SK-N-MC (cell line): ENCODE results near the gene PMPCA.

Experiments
- DNase-seq: peaks from one replicate; pipeline ENCODE4 v3.0.0-alpha.2; 2011; ENCODE audit warnings: low read depth, low spot score
- H3K27ac ChIP-seq: fragments of 200-600 bp; sonication (generic); 2 replicates; pipeline ENCODE4 v1.5.1; 2016; ENCODE audit warnings: mixed run types
- H3K36me3 ChIP-seq: fragments of 200-600 bp; sonication (generic); 2 replicates; pipeline ENCODE4 v1.6.1; 2017; ENCODE audit warnings: antibody characterized with exemption, low read length, mixed read lengths; ENCODE audit not compliant: insufficient read depth
- H3K4me3 ChIP-seq: fragments of 200-600 bp; sonication (generic); 2 replicates; pipeline ENCODE4 v1.5.1; 2016
- H3K9ac ChIP-seq: fragments of 200-600 bp; sonication (generic); 2 replicates; pipeline ENCODE4 v1.8.0; 2017; ENCODE audit warnings: mixed run types, mixed read lengths; ENCODE audit not compliant: insufficient read length
- H3K9me3 ChIP-seq: fragments of 200-600 bp; sonication (generic); 2 replicates; pipeline ENCODE4 v1.6.1; 2017; ENCODE audit warnings: low read depth, mild to moderate bottlenecking, antibody characterized with exemption, low read length, moderate library complexity, mixed read lengths
- EZH2 ChIP-seq: fragments of 200-600 bp; sonication (generic); IDR thresholded peaks from one replicate; pipeline ENCODE4 v1.6.1; 2017; ENCODE audit warnings: antibody characterized with exemption
- FOXP2 ChIP-seq: optimal IDR thresholded peaks from 2 replicates; pipeline ENCODE3; 2011; ENCODE audit warnings: mild to moderate bottlenecking, moderate library complexity; ENCODE audit not compliant: insufficient read depth; ENCODE audit errors: extremely low read length, control extremely low read depth
- POLR2AphosphoS5 ChIP-seq: IDR thresholded peaks from 2 replicates; pipeline ENCODE4 v1.6.1; 2012; ENCODE audit warnings: mild to moderate bottlenecking, low read depth, low read length, borderline replicate concordance

The PMPCA gene

GRCh38 chr9:136385015-136385414 lies 25.4 kb upstream of the PMPCA start:
- DNase-seq, result no peak
- no peak for TF ChIP-seq FOXP2
- TF ChIP-seq EZH2, result no peak
- no peak for TF ChIP-seq POLR2AphosphoS5
- peaks cover 49% of the 10 kb centered on the region for H3K36me3 ChIP-seq
- peak overlapping the region; percentile 32; the same call in 1 of the 2 replicates for H3K27ac ChIP-seq
- no peak overlapping the region for H3K4me3 ChIP-seq
- H3K9ac ChIP-seq, result no peak overlapping the region
- H3K9me3 ChIP-seq, result no peaks in the 10 kb centered on the region

- Histone ChIP-seq H3K4me3 (no peak overlapping the region), H3K9me3 (no peaks in the 10 kb centered on the region), H3K27ac (no peak overlapping the region), H3K9ac (no peak overlapping the region), H3K36me3 (peaks cover 46% of the 10 kb centered on the region)
- TF ChIP-seq FOXP2, result no peak
- DNase-seq, result no peak
Observed at GRCh38 chr9:136386018-136386417, 24.4 kb upstream of the PMPCA start.

GRCh38 chr9:136387217-136387616 lies 23.2 kb upstream of the PMPCA start:
- no peak for DNase-seq
- H3K9me3 ChIP-seq, result no peaks in the 10 kb centered on the region
- no peak overlapping the region for H3K4me3 ChIP-seq
- H3K27ac ChIP-seq, result no peak overlapping the region
- no peak for TF ChIP-seq EZH2
- TF ChIP-seq FOXP2, result no peak
- no peak for TF ChIP-seq POLR2AphosphoS5
- peaks cover 56% of the 10 kb centered on the region for H3K36me3 ChIP-seq
- H3K9ac ChIP-seq, result no peak overlapping the region

DNA sequence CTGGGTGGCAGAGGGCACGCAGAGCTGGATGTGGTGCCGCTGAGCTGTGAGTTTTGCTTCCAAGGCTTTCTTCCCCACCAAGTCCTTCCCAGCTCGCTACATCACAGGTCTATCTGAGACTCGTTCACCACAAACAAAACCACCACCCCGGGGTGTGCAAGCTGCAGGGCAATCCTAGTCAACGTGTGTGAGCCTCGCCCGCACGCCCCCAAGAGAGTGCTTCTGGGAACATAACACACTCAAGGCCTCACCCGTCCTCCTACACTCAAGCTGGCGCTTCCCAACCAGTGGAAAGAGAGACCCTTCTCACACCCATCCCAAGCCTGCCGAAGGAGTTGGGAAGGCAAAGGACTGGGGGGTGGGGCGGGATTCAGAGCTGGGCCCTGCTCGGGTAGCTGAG lies 21.1 kb upstream of the PMPCA start:
- Histone ChIP-seq H3K36me3 (peaks cover 63% of the 10 kb centered on the region), H3K9me3 (no peaks in the 10 kb centered on the region), H3K9ac (no peak overlapping the region), H3K4me3 (no peak overlapping the region), H3K27ac (no peak overlapping the region)
- TF ChIP-seq EZH2 (no peak), POLR2AphosphoS5 (no peak), FOXP2 (no peak)
- no peak for DNase-seq

GRCh38 chr9:136391737-136392537 lies 18.5 kb upstream of the PMPCA start:
- no peak overlapping the region for H3K4me3 ChIP-seq
- H3K36me3 ChIP-seq, result peaks cover 74% of the 10 kb centered on the region
- DNase-seq, result no peak
- H3K9me3 ChIP-seq, result no peaks in the 10 kb centered on the region
- no peak overlapping the region for H3K9ac ChIP-seq
- TF ChIP-seq POLR2AphosphoS5, result no peak
- TF ChIP-seq EZH2, result no peak
- TF ChIP-seq FOXP2, result no peak
- H3K27ac ChIP-seq, result no peak overlapping the region

DNA sequence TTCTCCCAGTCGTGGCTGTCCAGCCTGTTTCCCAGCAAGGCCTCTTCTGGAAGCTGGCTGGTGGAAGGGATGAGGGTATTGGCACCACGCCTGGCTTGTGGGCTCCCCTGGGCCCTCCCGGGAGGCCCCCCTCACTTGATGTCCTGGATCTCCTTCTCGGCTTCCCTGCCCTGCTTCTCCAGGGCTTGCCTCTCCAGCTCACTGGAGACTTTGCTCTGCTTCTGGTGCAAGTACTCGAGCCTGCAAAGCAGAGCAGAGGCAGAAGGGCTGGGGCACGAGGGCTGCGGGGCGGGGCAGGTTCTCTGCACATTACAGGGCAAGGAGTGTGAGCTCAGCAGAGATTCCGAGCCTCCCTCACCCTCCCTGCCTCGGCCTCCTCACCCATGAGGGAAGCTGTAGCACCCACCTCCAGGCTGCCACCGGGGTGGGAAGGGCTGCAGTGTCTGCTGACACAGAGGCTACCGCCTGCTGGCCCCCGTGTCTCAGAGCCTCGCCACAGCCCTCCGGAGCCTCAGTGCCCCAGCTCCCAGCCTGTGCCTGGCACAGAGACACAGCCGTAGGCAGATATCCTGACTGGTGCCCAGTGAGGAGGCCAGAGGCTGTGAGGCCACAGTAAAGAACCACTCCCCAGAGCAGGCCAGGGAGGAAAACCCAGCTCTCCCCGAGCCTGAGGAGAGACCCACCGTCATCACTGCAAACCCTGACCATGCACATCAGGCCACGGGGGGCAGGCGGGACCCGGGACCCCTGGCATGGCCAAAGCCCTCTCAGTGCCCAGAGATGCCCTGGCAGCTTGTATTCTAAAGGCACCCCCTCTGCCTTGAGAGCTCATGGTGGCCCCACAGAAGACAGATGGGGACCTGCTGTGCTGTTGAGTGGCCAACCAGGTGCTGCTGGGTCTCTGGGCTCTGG lies 17.7 kb upstream of the PMPCA start:
- Histone ChIP-seq H3K27ac (no peak overlapping the region), H3K36me3 (peaks cover 69% of the 10 kb centered on the region), H3K9me3 (no peaks in the 10 kb centered on the region), H3K4me3 (no peak overlapping the region), H3K9ac (no peak overlapping the region)
- TF ChIP-seq POLR2AphosphoS5 (no peak), EZH2 (no peak), FOXP2 (no peak)
- DNase-seq, result no peak

DNA sequence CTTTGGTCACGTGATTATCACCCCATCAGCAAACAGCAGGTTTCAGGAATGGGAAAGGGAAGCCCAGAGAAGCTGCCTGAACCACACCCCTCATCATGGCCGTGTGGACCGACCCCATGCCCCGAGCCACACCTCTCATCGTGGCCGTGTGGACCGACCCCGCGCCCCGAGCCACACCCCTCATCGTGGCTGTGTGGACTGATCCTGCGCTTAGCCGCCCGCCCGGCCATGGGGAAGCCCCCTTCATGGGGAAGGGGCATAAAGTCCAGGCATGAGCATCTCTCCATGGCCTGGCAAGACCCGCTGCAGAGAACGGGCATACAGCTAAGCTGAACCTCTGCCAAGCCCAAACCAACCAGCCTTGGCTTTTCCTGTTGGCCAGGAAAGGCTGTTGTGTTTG lies 16.9 kb upstream of the PMPCA start:
- peaks cover 65% of the 10 kb centered on the region for H3K36me3 ChIP-seq
- DNase-seq, result no peak
- H3K4me3 ChIP-seq, result no peak overlapping the region
- no peak overlapping the region for H3K27ac ChIP-seq
- TF ChIP-seq POLR2AphosphoS5 (no peak), EZH2 (no peak), FOXP2 (no peak)
- H3K9ac ChIP-seq, result no peak overlapping the region
- H3K9me3 ChIP-seq, result no peaks in the 10 kb centered on the region

GRCh38 chr9:136394312-136395019 lies 16.0 kb upstream of the PMPCA start:
- Histone ChIP-seq H3K9ac (no peak overlapping the region), H3K9me3 (no peaks in the 10 kb centered on the region), H3K36me3 (peaks cover 62% of the 10 kb centered on the region), H3K4me3 (no peak overlapping the region), H3K27ac (no peak overlapping the region)
- DNase-seq, result no peak
- no peak for TF ChIP-seq EZH2
- no peak for TF ChIP-seq POLR2AphosphoS5
